ENCODE results near the gene HM13. TPM values are rescaled to one million over a fixed set of nuclear protein-coding genes. Genes with fewer than 3 reads are reported as not detected.

The HM13 gene
- total and polyA plus RNA-seq, 9 of the 15 experiments (the other 6 are each of a cell fraction or from before 2014, with no cell fraction given) = 7.7 to 136 (median 74.5) TPM

- no peak overlapping the region for H2AFZ ChIP-seq (ENCODE audit: low read depth, low read length)
- H3K27me3 ChIP-seq (ENCODE audit: control insufficient read depth in 2 of 2, insufficient read depth in 2 of 2, low read length in 2 of 2) = no peaks in the 10 kb centered on the region
- no peak overlapping the region for H3K4me2 ChIP-seq (ENCODE audit: insufficient read depth, low read length)
- TF ChIP-seq ZNF197 (CRISPR knock-in tag; IDR thresholded peaks at IDR 0.05; ENCODE audit: low read depth) (no peak), MXD1 (CRISPR knock-in tag; IDR thresholded peaks at IDR 0.05; ENCODE audit: borderline replicate concordance, poor library complexity, severe bottlenecking) (no peak), TAF7 (tag; IDR thresholded peaks at IDR 0.05) (no peak), NEUROD1 (IDR thresholded peaks at IDR 0.05; ENCODE audit: borderline replicate concordance, low read depth, low read length, partially characterized antibody) (no peak), TAF15 (IDR thresholded peaks at IDR 0.05; ENCODE audit: low read depth, low read length) (no peak), MECOM (CRISPR knock-in tag; IDR thresholded peaks at IDR 0.05) (no peak), MNT (conservative IDR thresholded peaks at IDR 0.05) (no peak), ZNF785 (CRISPR knock-in tag; IDR thresholded peaks at IDR 0.05) (no peak), ZNF507 (tag; conservative IDR thresholded peaks at IDR 0.05) (no peak)
- peaks cover 83% of the 10 kb centered on the region for H3K36me3 ChIP-seq (ENCODE audit: control insufficient read depth, insufficient read depth, low read length)
- intact Hi-C loops (cut with micrococcal nuclease) (no loop called here), in situ Hi-C loops (cut with MboI) (no loop called here)
- H3K27ac ChIP-seq (ENCODE audit: extremely low read depth, low read depth, low read length) = no peak overlapping the region
- FAIRE-seq (no peak), DNase-seq (ENCODE audit: extremely low read depth in 1 of 4, low spot score in 3 of 4) (no peak), ATAC-seq (no peak)
- H3K79me2 ChIP-seq (ENCODE audit: control insufficient read depth, insufficient read depth, low read length) = peaks cover 2% of the 10 kb centered on the region; the same call in 1 of the 3 replicates
- WGBS (ENCODE audit: insufficient coverage, low coverage, missing lambda C conversion rate) = 88% methylated on average over 3 of the region's 3 CpGs
- H3K4me3 ChIP-seq = no peak overlapping the region
- BruUV-seq (replicated peaks) = no TSS peak
- ChIA-PET POLR2A (interaction anchor here (1.2 to 1.3 kb wide), 2 partner anchors 9 to 19 kb away, joined by 3 read pairs; no protein-coding TSS in a partner anchor), CTCF (ENCODE audit: low intra/inter-chr PET ratio) (no interaction called here)
- peak overlapping the region in 1 of 2 experiments; percentile 60; a peak in 1 of 4 replicates for H3K9ac ChIP-seq (ENCODE audit: insufficient read depth in 1 of 2, low read depth in 2 of 2, low read length in 2 of 2)
- H3K4me1 ChIP-seq (replicated peaks in 1 of 2; ENCODE audit: control insufficient read depth in 2 of 2, insufficient read depth in 2 of 2, low read length in 2 of 2) = peaks cover 12 to 13% of the 10 kb centered on the region in 2 experiments; a peak in 3 of 5 replicates
- H3K9me1 ChIP-seq (ENCODE audit: control insufficient read depth, insufficient read depth, low read length) = peaks cover 2% of the 10 kb centered on the region
- peaks cover 15% of the 10 kb centered on the region for H4K20me1 ChIP-seq (replicated peaks; ENCODE audit: control insufficient read depth, insufficient read depth, low read length)
- no peaks in the 10 kb centered on the region for H3K9me3 ChIP-seq (replicated peaks; ENCODE audit: control insufficient read depth, insufficient read depth, low read depth, low read length)
Observed at GRCh38 chr20:31540406-31540805, 26.2 kb downstream of the HM13 start.
